ENCODE measurements around the gene KIAA1958.

Gene KIAA1958

GRCh38 chr9:112493393-112494137, 6.9 kb downstream of the KIAA1958 start:
- no CpG with 5 or more reads among the region's 1 CpG for WGBS (ENCODE audit: extremely low coverage, insufficient coverage, low lambda C conversion rate)
- H3K4me2 ChIP-seq (ENCODE audit: low read length), result no peak overlapping the region
- H4K8ac ChIP-seq (ENCODE audit: low read depth, low read length), result no peak overlapping the region
- peaks cover 2% of the 10 kb centered on the region for H3K4me1 ChIP-seq (ENCODE audit: control insufficient read depth, low read depth, low read length)
- peaks cover 1% of the 10 kb centered on the region for H3K36me3 ChIP-seq (ENCODE audit: control insufficient read depth, insufficient read depth, low read length)
- no peak overlapping the region for H3K23ac ChIP-seq (ENCODE audit: low read length)
- H4K5ac ChIP-seq (ENCODE audit: low read length), result no peak overlapping the region
- H2AK5ac ChIP-seq (ENCODE audit: low read length), result no peak overlapping the region
- no peak overlapping the region for H2BK5ac ChIP-seq (ENCODE audit: low read length)
- peaks cover 20% of the 10 kb centered on the region for H3K79me1 ChIP-seq (ENCODE audit: low read length)
- no peak overlapping the region for H3K4ac ChIP-seq (ENCODE audit: low read depth, low read length)
- no peak overlapping the region for H3K18ac ChIP-seq (ENCODE audit: low read length)
- no peak overlapping the region for H3K9ac ChIP-seq (ENCODE audit: low read length)
- H3K56ac ChIP-seq (ENCODE audit: low read length), result no peak overlapping the region
- no peak overlapping the region for H3K27ac ChIP-seq (ENCODE audit: low read depth, low read length)
- H3K27me3 ChIP-seq (ENCODE audit: insufficient read depth, low read length, poor library complexity), result no peaks in the 10 kb centered on the region
- no peak overlapping the region for H2BK15ac ChIP-seq (replicated peaks; ENCODE audit: low read depth)
- H2BK120ac ChIP-seq (ENCODE audit: low read depth, low read length), result no peak overlapping the region
- no peak for DNase-seq
- peaks cover 56% of the 10 kb centered on the region for H3K79me2 ChIP-seq (ENCODE audit: control insufficient read depth, insufficient read depth, low read length)
- H3K4me3 ChIP-seq (ENCODE audit: low read length), result no peak overlapping the region

- H4K8ac ChIP-seq (ENCODE audit: low read depth, low read length), result no peak overlapping the region
- H3K18ac ChIP-seq (ENCODE audit: low read length), result no peak overlapping the region
- H3K23ac ChIP-seq (ENCODE audit: low read length), result no peak overlapping the region
- WGBS (ENCODE audit: extremely low coverage, insufficient coverage, low lambda C conversion rate), result no CpG with 5 or more reads among the region's 1 CpG
- DNase-seq, result no peak
- no peak overlapping the region for H4K5ac ChIP-seq (ENCODE audit: low read length)
- H2AK5ac ChIP-seq (ENCODE audit: low read length), result no peak overlapping the region
- H2BK120ac ChIP-seq (ENCODE audit: low read depth, low read length), result no peak overlapping the region
- peaks cover 1% of the 10 kb centered on the region for H3K36me3 ChIP-seq (ENCODE audit: control insufficient read depth, insufficient read depth, low read length)
- no peaks in the 10 kb centered on the region for H3K27me3 ChIP-seq (ENCODE audit: insufficient read depth, low read length, poor library complexity)
- H3K9ac ChIP-seq (ENCODE audit: low read length), result no peak overlapping the region
- peaks cover 2% of the 10 kb centered on the region for H3K4me1 ChIP-seq (ENCODE audit: control insufficient read depth, low read depth, low read length)
- H2BK5ac ChIP-seq (ENCODE audit: low read length), result no peak overlapping the region
- no peak overlapping the region for H3K56ac ChIP-seq (ENCODE audit: low read length)
- no peak overlapping the region for H3K27ac ChIP-seq (ENCODE audit: low read depth, low read length)
- no peak overlapping the region for H3K4me2 ChIP-seq (ENCODE audit: low read length)
- H2BK15ac ChIP-seq (replicated peaks; ENCODE audit: low read depth), result no peak overlapping the region
- H3K79me2 ChIP-seq (ENCODE audit: control insufficient read depth, insufficient read depth, low read length), result peaks cover 57% of the 10 kb centered on the region
- H3K4ac ChIP-seq (ENCODE audit: low read depth, low read length), result no peak overlapping the region
- no peak overlapping the region for H3K4me3 ChIP-seq (ENCODE audit: low read length)
- H3K79me1 ChIP-seq (ENCODE audit: low read length), result peaks cover 20% of the 10 kb centered on the region
Observed at GRCh38 chr9:112494153-112494552, 7.5 kb downstream of the KIAA1958 start.

GRCh38 chr9:112495614-112496013, 9.0 kb downstream of the KIAA1958 start:
- WGBS (ENCODE audit: extremely low coverage, insufficient coverage, low lambda C conversion rate), result no CpG with 5 or more reads among the region's 4 CpGs
- Histone ChIP-seq H2BK15ac (replicated peaks; ENCODE audit: low read depth) (no peak overlapping the region), H3K36me3 (ENCODE audit: control insufficient read depth, insufficient read depth, low read length) (peaks cover 1% of the 10 kb centered on the region)

GRCh38 chr9:112496074-112496722, 9.6 kb downstream of the KIAA1958 start:
- peaks cover 48% of the 10 kb centered on the region for H3K79me2 ChIP-seq (ENCODE audit: control insufficient read depth, insufficient read depth, low read length)
- no peak overlapping the region for H2BK120ac ChIP-seq (ENCODE audit: low read depth, low read length)
- H3K56ac ChIP-seq (ENCODE audit: low read length), result no peak overlapping the region
- no peak overlapping the region for H2BK5ac ChIP-seq (ENCODE audit: low read length)
- no peak overlapping the region for H3K27ac ChIP-seq (ENCODE audit: low read depth, low read length)
- no peak overlapping the region for H3K18ac ChIP-seq (ENCODE audit: low read length)
- H3K4me1 ChIP-seq (ENCODE audit: control insufficient read depth, low read depth, low read length), result no peaks in the 10 kb centered on the region
- H3K23ac ChIP-seq (ENCODE audit: low read length), result no peak overlapping the region
- H3K27me3 ChIP-seq (ENCODE audit: insufficient read depth, low read length, poor library complexity), result no peaks in the 10 kb centered on the region
- H3K36me3 ChIP-seq (ENCODE audit: control insufficient read depth, insufficient read depth, low read length), result peaks cover 1% of the 10 kb centered on the region
- H3K9ac ChIP-seq (ENCODE audit: low read length), result no peak overlapping the region
- peaks cover 17% of the 10 kb centered on the region for H3K79me1 ChIP-seq (ENCODE audit: low read length)
- WGBS (ENCODE audit: extremely low coverage, insufficient coverage, low lambda C conversion rate), result no CpG with 5 or more reads among the region's 3 CpGs
- no peak overlapping the region for H2AK5ac ChIP-seq (ENCODE audit: low read length)
- H4K5ac ChIP-seq (ENCODE audit: low read length), result no peak overlapping the region
- no peak for DNase-seq
- H3K4ac ChIP-seq (ENCODE audit: low read depth, low read length), result no peak overlapping the region
- no peak overlapping the region for H3K4me3 ChIP-seq (ENCODE audit: low read length)
- H4K8ac ChIP-seq (ENCODE audit: low read depth, low read length), result no peak overlapping the region
- no peak overlapping the region for H3K4me2 ChIP-seq (ENCODE audit: low read length)
- H2BK15ac ChIP-seq (replicated peaks; ENCODE audit: low read depth), result no peak overlapping the region

More at GRCh38 chr9:112495614-112496013, 9.0 kb downstream of the KIAA1958 start:
- Histone ChIP-seq H3K4me2 (ENCODE audit: low read length) (no peak overlapping the region), H3K56ac (ENCODE audit: low read length) (no peak overlapping the region), H2BK120ac (ENCODE audit: low read depth, low read length) (no peak overlapping the region), H3K4me1 (ENCODE audit: control insufficient read depth, low read depth, low read length) (no peaks in the 10 kb centered on the region), H3K27me3 (ENCODE audit: insufficient read depth, low read length, poor library complexity) (no peaks in the 10 kb centered on the region), H4K5ac (ENCODE audit: low read length) (no peak overlapping the region), H3K4me3 (ENCODE audit: low read length) (no peak overlapping the region), H2AK5ac (ENCODE audit: low read length) (no peak overlapping the region), H3K79me1 (ENCODE audit: low read length) (peaks cover 18% of the 10 kb centered on the region), H3K27ac (ENCODE audit: low read depth, low read length) (no peak overlapping the region), H3K4ac (ENCODE audit: low read depth, low read length) (no peak overlapping the region), H3K79me2 (ENCODE audit: control insufficient read depth, insufficient read depth, low read length) (peaks cover 49% of the 10 kb centered on the region), H3K9ac (ENCODE audit: low read length) (no peak overlapping the region), H2BK5ac (ENCODE audit: low read length) (no peak overlapping the region), H3K23ac (ENCODE audit: low read length) (no peak overlapping the region), H4K8ac (ENCODE audit: low read depth, low read length) (no peak overlapping the region), H3K18ac (ENCODE audit: low read length) (no peak overlapping the region)
- no peak for DNase-seq

GRCh38 chr9:112500842-112501241, 14.2 kb downstream of the KIAA1958 start:
- no peak overlapping the region for H3K9ac ChIP-seq (ENCODE audit: low read length)
- H2BK15ac ChIP-seq (replicated peaks; ENCODE audit: low read depth), result no peak overlapping the region
- no peak overlapping the region for H2BK120ac ChIP-seq (ENCODE audit: low read depth, low read length)
- H3K4me2 ChIP-seq (ENCODE audit: low read length), result no peak overlapping the region
- H3K4me1 ChIP-seq (ENCODE audit: control insufficient read depth, low read depth, low read length), result no peaks in the 10 kb centered on the region
- no peaks in the 10 kb centered on the region for H3K36me3 ChIP-seq (ENCODE audit: control insufficient read depth, insufficient read depth, low read length)
- no peaks in the 10 kb centered on the region for H3K27me3 ChIP-seq (ENCODE audit: insufficient read depth, low read length, poor library complexity)
- peaks cover 31% of the 10 kb centered on the region for H3K79me2 ChIP-seq (ENCODE audit: control insufficient read depth, insufficient read depth, low read length)
- no peak overlapping the region for H3K27ac ChIP-seq (ENCODE audit: low read depth, low read length)
- H4K8ac ChIP-seq (ENCODE audit: low read depth, low read length), result no peak overlapping the region
- no peak overlapping the region for H2AK5ac ChIP-seq (ENCODE audit: low read length)
- no CpG with 5 or more reads among the region's 2 CpGs for WGBS (ENCODE audit: extremely low coverage, insufficient coverage, low lambda C conversion rate)
- H4K5ac ChIP-seq (ENCODE audit: low read length), result no peak overlapping the region
- no peak overlapping the region for H3K56ac ChIP-seq (ENCODE audit: low read length)
- H3K18ac ChIP-seq (ENCODE audit: low read length), result no peak overlapping the region
- peak overlapping the region; percentile 48 for H3K4ac ChIP-seq (ENCODE audit: low read depth, low read length)
- no peak overlapping the region for H3K23ac ChIP-seq (ENCODE audit: low read length)
- peaks cover 6% of the 10 kb centered on the region for H3K79me1 ChIP-seq (ENCODE audit: low read length)
- no peak overlapping the region for H3K4me3 ChIP-seq (ENCODE audit: low read length)
- DNase-seq, result no peak
- H2BK5ac ChIP-seq (ENCODE audit: low read length), result no peak overlapping the region

Measured in mesendoderm (in vitro differentiated cells).